SK-N-MC (cell line): ENCODE measurements around the gene CDH23.
"Not testable (repeated sequence)": the region's sequence is repeated elsewhere in the genome, so short reads cannot be mapped to it uniquely, and the experiment has no call there.

ENCODE experiments used
- DNase-seq: peaks from one replicate; pipeline ENCODE4 v3.0.0-alpha.2; 2011; ENCODE audit warnings: low read depth, low spot score
- H3K27ac ChIP-seq: fragments of 200-600 bp; sonication (generic); 2 replicates; pipeline ENCODE4 v1.5.1; 2016; ENCODE audit warnings: mixed run types
- H3K36me3 ChIP-seq: fragments of 200-600 bp; sonication (generic); 2 replicates; pipeline ENCODE4 v1.6.1; 2017; ENCODE audit warnings: antibody characterized with exemption, low read length, mixed read lengths; ENCODE audit not compliant: insufficient read depth
- H3K4me3 ChIP-seq: fragments of 200-600 bp; sonication (generic); 2 replicates; pipeline ENCODE4 v1.5.1; 2016
- H3K9ac ChIP-seq: fragments of 200-600 bp; sonication (generic); 2 replicates; pipeline ENCODE4 v1.8.0; 2017; ENCODE audit warnings: mixed run types, mixed read lengths; ENCODE audit not compliant: insufficient read length
- H3K9me3 ChIP-seq: fragments of 200-600 bp; sonication (generic); 2 replicates; pipeline ENCODE4 v1.6.1; 2017; ENCODE audit warnings: low read depth, mild to moderate bottlenecking, antibody characterized with exemption, low read length, moderate library complexity, mixed read lengths
- EZH2 ChIP-seq: fragments of 200-600 bp; sonication (generic); IDR thresholded peaks from one replicate; pipeline ENCODE4 v1.6.1; 2017; ENCODE audit warnings: antibody characterized with exemption
- FOXP2 ChIP-seq: optimal IDR thresholded peaks from 2 replicates; pipeline ENCODE3; 2011; ENCODE audit warnings: mild to moderate bottlenecking, moderate library complexity; ENCODE audit not compliant: insufficient read depth; ENCODE audit errors: extremely low read length, control extremely low read depth
- POLR2AphosphoS5 ChIP-seq: IDR thresholded peaks from 2 replicates; pipeline ENCODE4 v1.6.1; 2012; ENCODE audit warnings: mild to moderate bottlenecking, low read depth, low read length, borderline replicate concordance

Gene CDH23

DNA sequence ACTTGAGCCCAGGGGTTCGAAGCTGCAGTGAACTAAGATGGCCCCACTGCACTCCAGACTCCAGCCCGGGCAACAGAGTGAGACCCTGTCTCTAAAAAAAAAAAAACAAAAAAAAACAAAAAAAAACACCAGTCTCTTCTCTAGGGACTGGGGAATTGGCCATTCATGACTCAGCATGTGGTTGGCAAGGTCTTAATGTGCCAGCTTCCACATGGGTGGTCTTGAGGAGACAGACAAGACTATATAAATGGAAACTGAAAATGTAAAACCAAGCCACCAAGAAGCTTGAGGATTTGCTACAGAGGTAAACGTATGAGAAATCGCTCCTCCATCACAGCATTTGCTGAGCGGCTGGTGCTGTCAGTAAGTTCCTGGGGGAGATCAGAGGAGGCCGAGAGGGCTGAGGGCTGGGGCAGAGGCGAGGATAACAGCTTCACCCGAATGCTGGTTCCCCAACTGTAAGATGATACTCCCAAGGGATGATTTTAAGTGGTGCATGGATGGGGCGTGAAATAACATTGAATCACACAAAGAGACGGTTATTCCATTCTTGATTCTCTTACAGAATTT is 194.1 kb downstream of the CDH23 start:
- H3K36me3 ChIP-seq = no peaks in the 10 kb centered on the region
- TF ChIP-seq FOXP2 (no peak), POLR2AphosphoS5 (no peak)
- no peak overlapping the region for H3K9ac ChIP-seq
- DNase-seq = no peak
- H3K27ac ChIP-seq = no peak overlapping the region
- no peak overlapping the region for H3K4me3 ChIP-seq
- H3K9me3 ChIP-seq = no peaks in the 10 kb centered on the region

- no peak for TF ChIP-seq EZH2
- no peak for TF ChIP-seq FOXP2
- TF ChIP-seq POLR2AphosphoS5 = no peak
- H3K9ac ChIP-seq = no peak overlapping the region
- no peaks in the 10 kb centered on the region for H3K36me3 ChIP-seq
- DNase-seq = no peak
- no peaks in the 10 kb centered on the region for H3K9me3 ChIP-seq
- no peak overlapping the region for H3K27ac ChIP-seq
- H3K4me3 ChIP-seq = no peak overlapping the region
Measured at GRCh38 chr10:71594934-71595571, 198.3 kb downstream of the CDH23 start.

- Histone ChIP-seq H3K27ac (no peak overlapping the region), H3K9ac (no peak overlapping the region), H3K36me3 (no peaks in the 10 kb centered on the region), H3K9me3 (no peaks in the 10 kb centered on the region), H3K4me3 (no peak overlapping the region)
- no peak for DNase-seq
- TF ChIP-seq POLR2AphosphoS5 (no peak), FOXP2 (no peak)
Measured at GRCh38 chr10:71595649-71596048, 198.9 kb downstream of the CDH23 start.

- no peak overlapping the region for H3K9ac ChIP-seq
Measured at GRCh38 chr10:71596127-71596526, 199.4 kb downstream of the CDH23 start.

GRCh38 chr10:71596759-71597158 is 200.0 kb downstream of the CDH23 start:
- no peak for DNase-seq
- H3K27ac ChIP-seq = no peak overlapping the region
- no peak overlapping the region for H3K4me3 ChIP-seq
- no peaks in the 10 kb centered on the region for H3K9me3 ChIP-seq
- H3K9ac ChIP-seq = no peak overlapping the region
- no peaks in the 10 kb centered on the region for H3K36me3 ChIP-seq
- TF ChIP-seq FOXP2 = no peak
- TF ChIP-seq POLR2AphosphoS5 = no peak
- TF ChIP-seq EZH2 = no peak

More at GRCh38 chr10:71596127-71596526, 199.4 kb downstream of the CDH23 start:
- TF ChIP-seq FOXP2 = no peak
- TF ChIP-seq POLR2AphosphoS5 = no peak
- TF ChIP-seq EZH2 = no peak
- Histone ChIP-seq H3K9me3 (no peaks in the 10 kb centered on the region), H3K4me3 (no peak overlapping the region), H3K27ac (no peak overlapping the region), H3K36me3 (no peaks in the 10 kb centered on the region)
- no peak for DNase-seq

DNA sequence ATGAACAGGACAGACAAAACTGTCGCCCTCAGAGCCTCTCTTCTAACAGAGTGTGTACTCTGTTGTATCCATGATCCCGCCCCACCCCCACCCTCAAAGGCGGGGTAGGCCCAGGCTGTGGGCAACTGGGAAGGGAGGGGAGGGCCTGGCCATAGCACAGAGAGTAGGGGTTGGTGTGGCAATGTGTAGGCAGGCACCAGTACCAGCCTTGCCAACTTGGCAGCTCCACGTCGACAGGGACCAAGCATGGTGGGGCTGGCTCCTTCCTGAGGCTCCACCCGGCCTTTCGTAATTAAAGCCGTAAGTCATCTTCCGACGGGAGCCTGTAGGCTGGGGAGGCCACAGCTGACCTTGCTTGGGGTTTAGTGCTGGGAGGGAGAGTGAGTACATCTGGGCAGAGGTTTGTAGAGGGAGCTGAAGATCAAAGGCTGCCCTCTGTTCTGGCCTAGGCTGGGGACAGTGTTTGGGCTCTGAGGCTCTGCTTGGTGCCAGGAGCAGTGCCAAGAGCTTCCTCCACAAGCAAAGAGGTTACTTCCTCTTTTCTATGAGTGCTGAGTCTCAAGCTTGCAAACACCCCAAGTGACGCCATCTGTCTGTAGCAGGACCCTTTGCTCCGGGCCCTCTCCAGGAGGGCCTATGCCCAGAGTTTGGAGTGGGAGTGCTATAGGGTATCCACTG is 201.2 kb downstream of the CDH23 start:
- no peak for DNase-seq
- H3K27ac ChIP-seq = no peak overlapping the region
- no peaks in the 10 kb centered on the region for H3K9me3 ChIP-seq
- no peaks in the 10 kb centered on the region for H3K36me3 ChIP-seq
- no peak overlapping the region for H3K4me3 ChIP-seq
- TF ChIP-seq EZH2 (no peak), POLR2AphosphoS5 (no peak), FOXP2 (no peak)
- no peak overlapping the region for H3K9ac ChIP-seq

DNA sequence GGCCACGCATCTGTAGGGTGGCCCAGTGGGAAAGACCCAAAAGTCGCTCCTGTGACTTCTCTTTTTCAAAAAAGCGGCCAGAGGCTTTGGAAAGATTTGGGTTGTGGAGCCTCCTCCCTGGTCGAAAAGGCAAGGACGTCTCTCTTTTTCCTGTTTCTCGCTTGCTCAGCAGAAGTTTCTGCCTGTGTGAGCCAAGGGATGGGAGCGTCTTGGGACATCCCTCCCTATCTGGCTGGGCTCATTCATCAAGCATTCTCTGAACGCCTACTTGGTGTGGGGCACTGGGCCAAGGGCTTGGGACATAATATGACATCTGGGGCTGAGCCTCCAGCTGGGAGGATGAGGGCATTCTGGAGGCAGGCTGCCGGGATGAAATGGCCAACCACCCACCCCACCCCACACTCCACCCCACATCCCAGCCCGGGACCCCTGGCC is 201.9 kb downstream of the CDH23 start:
- no peaks in the 10 kb centered on the region for H3K9me3 ChIP-seq
- TF ChIP-seq POLR2AphosphoS5 (no peak), FOXP2 (no peak), EZH2 (no peak)
- no peak for DNase-seq
- H3K27ac ChIP-seq = no peak overlapping the region
- H3K36me3 ChIP-seq = no peaks in the 10 kb centered on the region
- no peak overlapping the region for H3K9ac ChIP-seq
- no peak overlapping the region for H3K4me3 ChIP-seq

- Histone ChIP-seq H3K36me3 (no peaks in the 10 kb centered on the region), H3K4me3 (no peak overlapping the region), H3K9ac (no peak overlapping the region), H3K9me3 (no peaks in the 10 kb centered on the region), H3K27ac (no peak overlapping the region)
- DNase-seq = no peak
- TF ChIP-seq FOXP2 = no peak
- TF ChIP-seq POLR2AphosphoS5 = no peak
- no peak for TF ChIP-seq EZH2
Measured at GRCh38 chr10:71599518-71599917, 202.8 kb downstream of the CDH23 start.

GRCh38 chr10:71600242-71600641 is 203.5 kb downstream of the CDH23 start:
- H3K9me3 ChIP-seq, H3K9ac ChIP-seq, H3K4me3 ChIP-seq, DNase-seq, H3K27ac ChIP-seq, H3K36me3 ChIP-seq: not testable (repeated sequence)
